G401.6 (cell line): ENCODE results near the gene ZMPSTE24.
"Not testable (repeated sequence)": the region's sequence is repeated elsewhere in the genome, so short reads cannot be mapped to it uniquely, and the experiment has no call there.

Source experiments
- FAIRE-seq: peaks from 2 replicates; lab custom pipeline; 2012; peaks lifted over from hg19 to GRCh38; lab: Jason Lieb, UNC

ZMPSTE24 gene

DNA sequence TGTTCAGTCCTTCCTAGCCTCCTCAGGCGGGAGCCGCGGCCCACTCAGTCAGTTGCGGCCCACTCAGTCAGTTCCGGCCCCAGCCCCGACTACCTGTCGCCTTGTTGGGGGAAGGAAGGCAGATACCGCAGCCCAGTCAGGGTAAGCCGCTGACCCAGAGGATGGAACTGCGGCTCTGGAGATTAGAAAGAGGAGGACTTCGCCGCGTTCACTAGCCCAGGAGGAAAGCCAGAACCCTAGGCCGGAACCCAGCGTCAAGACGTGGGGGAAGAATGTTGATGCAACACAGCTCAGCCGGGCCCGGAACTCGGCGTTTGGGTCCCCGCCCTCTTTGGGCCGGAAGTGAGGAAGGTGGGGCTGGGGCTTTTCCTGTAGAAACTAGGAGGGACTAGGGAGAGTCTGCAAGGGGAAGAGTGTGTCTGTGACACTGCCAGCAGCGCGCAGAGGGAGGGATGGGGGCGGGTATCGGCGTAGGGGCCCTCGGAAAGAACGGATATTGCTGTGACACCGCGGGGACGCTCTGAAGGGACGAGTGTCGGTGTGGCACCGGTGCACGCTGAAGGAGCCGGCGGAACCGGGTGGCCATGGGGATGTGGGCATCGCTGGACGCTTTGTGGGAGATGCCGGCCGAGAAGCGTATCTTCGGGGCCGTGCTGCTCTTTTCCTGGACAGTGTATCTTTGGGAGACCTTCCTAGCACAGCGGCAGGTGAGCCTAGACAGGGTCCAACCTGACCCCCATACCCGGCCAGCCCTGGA, at the start of gene ZMPSTE24:
Gene ZMPSTE24, plus strand, starts transcription at position 549 of the 757 bp plus-strand sequence. Its CDS starts 36 bp downstream, at position 585.
- FAIRE-seq, result peak; percentile 95

DNA sequence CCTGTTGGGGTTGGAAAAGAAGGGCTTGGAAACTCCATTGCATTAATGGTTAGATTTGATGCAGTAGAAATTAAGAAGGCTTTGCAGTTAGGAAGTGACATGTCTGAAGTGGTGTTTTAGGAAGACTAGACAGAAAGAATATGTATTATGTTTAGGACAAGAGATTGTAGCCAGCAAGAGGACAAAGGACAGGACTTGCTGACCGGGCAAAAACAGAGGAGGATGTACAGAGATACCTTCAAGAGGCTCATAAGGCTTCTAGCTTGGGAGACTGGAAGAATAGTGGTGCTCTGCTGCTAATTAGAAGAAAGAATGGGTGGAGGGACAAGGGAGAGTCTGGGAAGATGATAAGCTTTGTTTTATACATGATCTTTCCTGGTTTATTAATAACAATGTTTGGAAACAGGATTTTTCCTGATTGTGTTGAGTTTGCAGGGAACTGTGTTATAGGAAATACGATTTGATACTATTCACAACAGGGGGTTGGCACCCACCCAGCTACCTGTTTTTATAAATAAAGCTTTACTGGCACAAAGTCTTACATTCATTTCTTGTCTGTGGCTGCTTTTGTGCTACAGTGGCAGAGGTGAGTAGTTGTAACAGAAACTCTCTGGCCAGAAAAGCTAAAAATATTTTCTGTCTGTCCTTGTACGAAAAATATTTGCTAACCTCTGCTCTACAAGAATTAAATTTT, 47.4 kb upstream of the ZMPSTE24 start:
- FAIRE-seq, result no peak

DNA sequence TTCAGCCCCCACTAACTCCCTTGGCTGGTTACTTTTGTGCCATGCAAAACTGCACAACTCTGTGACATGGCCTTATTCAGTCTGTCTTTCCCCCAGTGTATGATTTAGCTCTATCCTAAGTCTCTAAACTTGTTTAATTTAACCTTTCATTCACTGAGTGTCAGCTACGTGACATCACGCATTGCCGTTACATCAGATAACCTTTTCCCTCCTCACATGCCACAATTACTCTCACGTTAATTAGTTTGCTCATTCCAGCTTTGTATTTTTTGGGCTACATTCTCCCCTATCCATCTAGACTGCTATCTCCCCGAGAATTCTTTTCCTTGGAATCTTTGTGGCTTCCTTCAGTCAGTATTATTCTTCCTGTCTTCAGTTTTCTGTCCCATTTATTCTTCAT, 39.7 kb upstream of the ZMPSTE24 start:
- FAIRE-seq, result no peak

DNA sequence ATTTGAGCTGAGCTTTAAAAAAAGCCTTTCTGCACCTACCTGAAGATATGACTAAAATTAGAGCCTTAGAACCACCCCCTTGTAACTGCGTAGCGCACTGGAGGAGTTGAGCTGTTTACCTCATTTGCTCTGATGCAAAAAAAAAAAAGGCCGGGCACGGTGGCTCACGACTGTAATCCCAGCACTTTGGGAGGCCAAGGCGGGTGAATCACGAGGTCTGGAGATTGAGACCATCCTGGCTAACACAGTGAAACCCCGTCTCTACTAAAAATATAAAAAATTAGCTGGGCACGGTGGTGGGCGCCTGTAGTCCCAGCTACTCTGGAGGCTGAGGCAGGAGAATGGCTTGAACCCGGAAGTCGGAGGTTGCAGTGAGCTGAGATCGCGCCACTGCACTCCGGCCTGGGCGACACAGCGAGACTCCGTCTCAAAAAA, 36.5 kb upstream of the ZMPSTE24 start:
- not testable (repeated sequence) for FAIRE-seq

DNA sequence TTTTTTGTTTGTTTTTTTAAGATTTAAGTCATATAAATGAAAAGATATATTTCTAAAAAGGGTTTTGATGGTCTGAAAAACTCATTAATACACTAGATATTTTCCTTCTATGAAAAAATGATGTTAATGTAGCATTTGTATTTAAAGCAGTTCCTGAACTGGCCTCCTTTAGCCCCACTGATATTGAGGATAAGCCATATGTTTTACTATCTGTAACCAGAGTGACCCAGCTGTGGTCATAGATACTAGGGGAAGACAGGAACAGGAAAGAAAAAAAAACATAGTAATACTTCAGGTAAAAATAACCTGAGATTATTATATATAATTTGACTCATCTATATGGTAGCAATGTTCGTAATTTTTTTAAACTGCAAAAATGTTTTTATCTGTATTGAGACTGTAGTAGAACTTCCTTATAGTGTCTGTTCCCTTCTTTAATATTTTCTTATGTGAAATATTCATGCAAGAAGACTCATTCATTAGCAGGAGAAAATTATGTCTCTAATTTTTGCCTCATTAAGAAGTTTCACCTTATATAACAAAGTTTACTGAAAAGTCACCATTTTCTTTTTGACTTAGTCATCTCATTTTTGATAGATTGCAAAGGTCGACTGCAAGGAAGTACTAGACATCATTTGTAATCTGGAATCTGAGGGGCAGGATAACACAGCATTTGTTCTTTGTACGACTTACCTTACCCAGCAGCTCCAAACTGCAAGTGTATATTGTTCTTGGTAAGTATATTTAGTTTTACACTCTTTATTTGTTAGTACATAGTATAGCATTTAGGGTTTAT, 35.9 kb upstream of the ZMPSTE24 start:
- no peak for FAIRE-seq

DNA sequence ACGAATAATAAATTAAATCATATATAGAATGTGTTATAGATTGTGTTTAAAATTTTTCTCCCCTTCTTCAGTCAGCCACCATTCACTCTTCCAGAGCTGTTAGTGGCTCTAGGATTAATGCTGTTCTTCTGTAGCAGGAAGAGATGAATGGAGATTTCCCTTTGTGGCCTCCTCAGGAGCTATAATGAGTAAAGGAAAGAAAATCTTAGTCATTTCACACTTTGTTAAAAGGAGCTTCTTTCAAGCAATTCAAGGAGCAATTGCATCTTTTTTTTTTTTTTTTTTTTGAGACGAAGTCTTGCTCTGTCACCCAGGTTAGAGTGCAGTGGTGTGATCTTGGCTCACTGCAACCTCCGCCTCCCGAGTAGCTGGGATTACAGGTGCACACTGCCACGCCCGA, 34.0 kb upstream of the ZMPSTE24 start:
- FAIRE-seq, result no peak

DNA sequence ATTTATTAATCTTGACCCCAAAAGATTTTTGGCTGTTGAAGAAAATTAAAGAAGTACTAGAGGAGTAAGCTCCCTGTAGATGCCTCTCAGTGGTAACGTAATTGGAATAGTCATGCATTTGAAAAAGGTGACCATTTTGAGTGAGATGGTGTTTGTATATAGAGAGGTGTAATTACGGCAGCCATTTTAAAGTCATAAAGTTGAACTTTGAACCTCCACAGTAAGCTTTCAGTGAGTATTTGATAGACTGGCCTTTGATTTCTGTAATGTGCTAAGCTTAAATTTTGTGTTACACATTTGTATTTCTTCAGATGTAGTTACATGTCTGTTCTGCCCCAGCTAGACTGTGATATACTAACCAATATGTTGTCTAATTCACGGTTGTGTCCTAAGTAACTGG, 31.8 kb upstream of the ZMPSTE24 start:
- no peak for FAIRE-seq

DNA sequence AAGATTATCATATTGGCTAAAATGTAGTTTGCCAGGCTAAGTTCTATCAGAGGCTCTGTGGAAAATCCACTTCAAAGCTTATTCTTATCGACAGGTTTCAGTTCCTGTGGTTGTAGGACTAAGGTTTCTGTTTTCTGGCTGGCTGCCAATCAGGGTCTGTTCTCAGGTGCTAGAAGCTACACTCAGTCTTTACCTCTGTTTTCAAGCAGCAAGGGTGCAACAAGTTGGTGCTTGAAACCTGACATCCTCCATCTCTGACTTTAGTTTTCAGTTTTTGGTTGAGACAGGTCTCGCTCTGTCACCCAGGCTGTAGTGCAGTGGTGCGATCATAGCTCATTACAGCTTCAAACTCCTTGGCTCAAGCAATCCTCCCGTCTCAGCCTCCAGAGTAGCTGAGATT, 25.6 kb upstream of the ZMPSTE24 start:
- FAIRE-seq, result no peak

DNA sequence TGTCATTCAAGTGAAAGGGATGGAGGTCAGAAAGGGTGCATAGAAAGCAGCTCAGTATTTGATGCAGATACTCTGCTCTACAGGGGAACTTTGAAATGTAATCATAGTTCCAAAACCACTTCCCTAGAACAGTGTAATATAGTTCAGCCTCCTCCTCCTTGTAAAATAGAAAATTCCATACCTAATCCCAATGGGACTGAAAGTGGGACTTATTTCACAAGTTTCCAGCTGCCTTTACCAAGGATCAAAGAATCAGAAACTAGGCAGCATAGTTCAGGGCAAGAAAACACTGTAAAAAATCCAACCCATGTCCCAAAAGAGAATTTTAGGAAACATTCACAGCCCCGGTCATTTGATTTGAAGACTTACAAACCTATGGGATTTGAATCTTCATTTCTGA, 18.4 kb upstream of the ZMPSTE24 start:
- no peak for FAIRE-seq

DNA sequence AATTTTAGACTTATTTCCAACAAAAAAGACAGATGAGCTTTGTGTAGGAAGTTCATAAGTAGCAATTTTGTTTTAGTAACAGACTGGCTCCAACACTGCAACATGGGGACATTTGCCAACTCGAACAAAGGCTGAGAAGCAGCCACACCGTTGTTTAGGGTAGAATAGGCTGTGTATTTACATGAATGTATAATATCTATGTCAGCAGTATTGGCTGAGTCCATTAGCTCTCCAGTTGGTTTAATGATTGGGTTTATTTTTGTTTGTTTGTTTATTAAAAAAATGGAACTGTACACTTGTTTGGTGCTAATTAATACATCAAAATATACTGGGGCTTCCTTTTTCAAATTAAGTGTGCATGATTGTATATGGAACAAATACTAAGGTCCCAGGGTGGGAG, 17.6 kb upstream of the ZMPSTE24 start:
- no peak for FAIRE-seq

DNA sequence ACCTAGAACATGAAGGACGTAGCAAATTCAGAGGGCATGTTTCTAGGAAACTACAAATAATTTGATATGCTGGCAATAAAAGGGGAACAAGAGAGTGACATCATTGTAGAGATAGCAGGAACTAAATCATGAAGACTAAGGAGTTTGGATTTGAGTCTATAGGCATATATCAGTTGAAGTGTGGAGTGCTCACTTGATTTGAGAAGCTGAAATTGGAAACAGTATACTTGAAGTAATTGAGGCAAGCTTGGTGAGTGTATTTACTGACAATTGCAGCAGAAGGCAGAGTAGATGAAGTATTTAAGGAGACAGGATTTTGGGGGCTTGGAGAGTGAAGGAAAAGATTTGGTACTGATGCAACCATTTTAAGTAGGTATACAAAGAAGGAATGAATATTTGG, 16.7 kb upstream of the ZMPSTE24 start:
- no peak for FAIRE-seq

DNA sequence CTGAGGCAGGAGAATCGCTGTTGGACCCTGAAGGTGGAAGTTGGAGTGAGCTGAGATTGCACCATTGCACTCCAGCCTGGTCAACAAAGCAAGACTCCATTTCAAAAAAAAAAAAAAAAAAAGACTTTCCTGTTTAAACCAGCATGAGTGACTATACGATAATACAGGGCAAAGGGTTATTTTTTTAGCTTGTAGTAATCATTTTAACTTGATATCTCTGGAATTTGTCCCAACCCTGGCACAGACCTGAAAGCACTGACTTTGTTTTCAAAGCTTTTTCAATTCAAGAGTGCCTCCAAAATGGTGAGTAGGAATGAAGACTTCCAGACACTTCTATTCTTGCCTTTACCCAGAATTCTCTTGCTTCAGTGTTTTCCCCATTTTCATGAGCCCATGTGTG, 14.7 kb upstream of the ZMPSTE24 start:
- FAIRE-seq, result no peak

DNA sequence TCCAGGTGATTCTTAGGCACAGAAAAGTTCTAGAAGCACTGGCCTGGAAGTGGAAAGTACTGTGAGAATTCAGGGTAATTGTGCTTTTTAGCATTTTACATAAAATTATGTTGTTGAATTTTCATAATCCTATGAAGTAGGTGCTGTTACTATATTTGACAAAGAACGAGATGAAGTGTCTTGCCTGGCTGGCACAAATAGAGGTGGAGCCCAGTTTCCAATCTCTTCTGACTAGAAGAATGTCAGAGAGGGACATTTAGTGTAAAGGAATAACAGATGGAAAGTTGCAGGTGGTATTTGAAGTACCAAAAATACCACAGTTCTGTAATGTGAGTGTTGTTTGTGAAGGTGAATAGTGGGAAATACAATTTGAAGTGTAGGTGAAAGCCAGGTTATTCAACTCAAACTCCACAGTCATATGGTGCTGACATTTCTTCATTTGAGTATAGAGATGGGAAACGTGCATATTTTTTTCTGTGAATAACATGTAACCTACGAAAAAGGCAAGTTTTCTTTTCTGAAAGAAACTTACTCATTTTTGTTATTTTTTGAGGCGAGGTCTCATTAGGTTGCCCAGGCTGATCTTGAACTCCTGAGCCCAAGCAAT, 13.8 kb upstream of the ZMPSTE24 start:
- no peak for FAIRE-seq

DNA sequence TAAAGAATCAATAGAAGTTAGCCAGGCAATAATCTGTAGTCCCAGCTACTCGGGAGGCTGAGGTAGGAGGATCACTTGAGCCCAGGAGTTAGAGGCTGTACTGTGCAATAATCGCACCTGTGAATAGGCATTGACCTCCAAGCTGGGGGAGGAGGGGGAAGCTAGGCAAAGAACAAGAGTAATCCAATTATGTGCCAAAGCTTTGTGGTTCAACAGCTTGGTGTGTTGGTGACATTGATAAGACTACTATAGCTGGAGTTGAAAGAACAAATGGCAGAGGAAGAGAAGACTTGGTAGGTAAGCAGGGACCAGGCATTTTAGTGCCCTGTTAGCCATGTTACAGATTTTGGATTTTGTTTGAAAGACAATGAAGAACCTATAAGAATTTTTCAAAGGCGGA, 12.3 kb upstream of the ZMPSTE24 start:
- FAIRE-seq, result no peak

DNA sequence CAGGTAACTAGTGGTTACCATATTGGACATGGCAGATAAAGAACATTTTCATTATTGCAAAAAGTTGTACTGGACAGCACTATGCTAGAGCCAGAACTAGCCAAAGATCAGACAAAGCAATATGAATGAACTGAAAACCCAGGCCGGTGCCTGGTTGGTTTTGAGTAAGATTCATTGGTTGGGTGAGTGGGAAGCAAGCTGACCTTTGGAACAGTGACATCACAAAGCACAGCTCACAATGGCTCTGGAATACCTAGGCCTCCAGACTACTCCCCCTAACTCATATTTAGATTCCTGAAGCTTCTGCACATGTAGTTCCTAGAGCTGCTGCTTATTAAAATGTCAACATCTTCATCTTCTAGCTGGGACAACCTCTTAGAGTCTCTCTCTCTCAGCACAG, 10.4 kb upstream of the ZMPSTE24 start, which contains the start of gene TMCO2:
Gene TMCO2, plus strand, starts transcription at position 283 of the 400 bp plus-strand sequence. Its CDS starts 57 bp downstream, at position 340.
- FAIRE-seq, result no peak

DNA sequence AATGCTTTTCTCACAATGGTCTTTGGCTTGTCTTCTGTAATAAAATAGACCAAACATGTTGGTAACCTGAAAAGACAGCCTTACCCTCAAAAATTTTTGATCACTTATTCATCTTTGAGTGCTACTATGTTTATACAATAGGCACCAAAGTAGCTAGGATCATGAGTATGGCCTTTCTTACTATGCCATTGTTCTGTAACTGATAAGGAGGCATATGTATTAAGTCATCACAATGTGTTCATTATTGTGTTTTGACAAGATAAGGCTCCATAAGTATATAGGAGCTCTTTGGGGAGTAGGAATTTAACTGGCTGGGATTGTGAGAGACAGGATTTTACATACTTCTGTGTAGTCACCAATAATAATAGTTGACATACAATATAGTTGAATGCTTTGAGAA, 9.6 kb upstream of the ZMPSTE24 start:
- no peak for FAIRE-seq

DNA sequence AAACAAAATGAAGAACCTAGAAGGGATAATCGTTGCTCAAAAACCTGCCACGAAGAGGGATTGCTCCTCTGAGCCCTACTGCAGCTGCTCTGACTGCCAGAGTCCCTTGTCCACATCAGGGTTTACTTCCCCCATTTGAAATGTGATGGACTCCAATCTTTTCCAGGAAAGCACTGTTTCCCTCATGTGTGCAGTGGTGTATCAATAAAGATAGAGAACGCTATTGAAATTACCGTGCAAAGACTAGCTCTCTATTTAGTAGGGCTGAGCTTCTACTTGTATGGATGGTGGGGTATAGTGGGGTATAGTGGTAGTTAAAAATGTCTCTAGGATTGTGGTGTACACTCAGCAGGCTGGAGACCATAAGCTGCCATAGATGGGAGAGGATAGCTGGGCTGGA, 6.6 kb upstream of the ZMPSTE24 start:
- FAIRE-seq, result no peak

DNA sequence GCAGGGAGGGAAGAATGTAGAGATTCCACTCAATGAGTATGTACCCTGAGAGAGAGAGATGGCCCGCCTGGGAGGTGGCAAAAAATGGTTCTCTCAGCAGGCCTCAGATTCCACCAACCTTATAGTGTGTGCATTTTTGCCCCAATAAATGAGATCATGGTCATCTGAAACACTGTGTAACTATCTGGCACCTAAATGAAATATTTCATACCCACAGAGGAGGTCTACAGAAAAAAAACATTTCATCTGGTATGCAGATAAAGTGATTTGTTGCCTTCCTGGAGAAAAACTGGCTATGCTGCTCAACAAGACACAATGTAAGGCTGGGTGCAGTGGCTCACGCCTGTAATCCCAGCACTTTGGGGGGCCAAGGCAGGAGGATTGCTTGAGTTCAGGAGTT, 5.4 kb upstream of the ZMPSTE24 start:
- no peak for FAIRE-seq

DNA sequence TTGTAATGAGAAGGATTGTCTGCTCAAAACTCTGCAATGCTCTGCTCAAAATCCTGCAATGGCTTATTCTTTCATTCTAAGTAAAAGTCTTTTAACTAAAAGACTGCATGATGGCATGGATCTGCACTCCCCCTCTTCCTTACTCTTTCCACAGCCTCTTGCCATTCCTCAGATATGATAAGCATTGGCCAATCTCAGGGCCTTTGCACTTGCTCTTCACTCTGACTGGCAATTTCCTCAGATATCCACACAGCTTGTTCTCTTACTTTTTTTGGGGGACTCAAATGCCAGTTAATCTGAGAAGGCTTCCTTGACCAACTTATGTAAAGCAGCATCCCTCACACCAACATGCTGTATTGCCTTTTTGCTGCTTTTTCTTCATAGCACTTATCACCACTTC, 2.8 kb upstream of the ZMPSTE24 start:
- no peak for FAIRE-seq

DNA sequence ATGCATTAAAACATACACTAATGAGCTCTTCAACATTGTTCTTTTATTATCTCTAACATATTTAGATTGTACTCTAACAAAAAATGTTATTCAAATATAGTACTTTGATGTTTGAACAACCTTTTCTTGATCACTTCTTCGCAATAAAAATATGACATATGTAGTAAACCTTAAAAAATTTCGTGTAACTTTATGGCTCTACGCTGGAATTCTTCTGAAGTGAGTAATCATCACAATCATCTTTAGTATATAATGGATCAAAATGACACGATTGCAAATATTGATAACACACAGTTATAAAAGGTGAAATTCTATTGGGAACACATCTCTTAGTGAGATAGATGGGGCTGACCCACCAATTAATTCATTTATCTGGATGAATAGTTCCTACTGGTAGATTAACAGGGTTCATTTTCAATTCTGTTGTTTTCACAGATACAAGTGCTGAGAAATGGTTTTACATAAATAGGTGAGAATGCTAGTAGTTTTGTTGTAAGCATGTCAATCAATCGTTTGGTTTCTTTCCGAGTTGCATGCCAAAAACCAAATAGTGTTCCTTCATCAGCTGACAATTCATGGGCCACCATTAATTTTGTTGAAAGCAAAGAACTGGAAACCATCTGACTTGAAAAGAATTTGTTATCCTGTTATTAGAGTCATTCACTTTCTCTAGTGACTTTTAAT, 1.5 kb upstream of the ZMPSTE24 start:
- no peak for FAIRE-seq

DNA sequence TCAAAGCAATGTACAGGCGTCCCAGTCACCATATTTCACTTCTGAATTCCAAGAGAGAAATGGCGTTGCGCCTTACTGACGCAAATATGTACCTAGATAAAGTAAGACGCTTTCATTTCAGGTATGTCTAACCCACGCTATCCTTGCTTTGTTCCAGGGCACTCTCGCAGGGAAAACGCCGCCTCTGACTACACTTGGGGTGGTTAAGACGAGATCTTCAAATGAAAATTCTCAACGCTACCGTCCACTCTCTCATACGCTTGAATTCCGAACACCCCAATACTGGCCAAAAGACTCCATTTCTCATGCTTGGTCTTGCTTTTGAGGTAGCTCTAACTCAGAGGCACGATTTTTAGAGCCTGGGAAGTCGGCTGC, 736 bp upstream of the ZMPSTE24 start:
- FAIRE-seq, result no peak

DNA sequence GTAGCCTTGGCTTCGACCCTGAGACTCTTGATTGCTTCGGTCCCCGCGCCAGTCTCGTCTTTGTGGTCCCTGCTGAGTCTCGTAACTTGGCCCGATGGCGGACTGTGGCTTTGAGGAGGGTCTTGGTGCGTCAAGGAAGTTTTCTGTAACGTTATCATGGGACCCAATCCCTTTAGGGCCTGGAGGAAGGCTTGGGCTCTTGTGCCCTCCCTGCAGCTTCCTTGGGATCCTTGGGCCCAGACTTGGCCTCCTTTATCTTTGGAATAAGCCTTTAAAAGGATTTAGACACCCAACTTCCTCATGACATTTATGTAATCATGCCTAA, 371 bp downstream of the ZMPSTE24 start:
- FAIRE-seq, result no peak
